Activated naive CD4-positive, alpha-beta T cell treated with anti-CD3 and anti-CD28 coated beads, Interleukin-2, amount 50 U/mL, for 72 hours (primary cell): ENCODE data around the gene SMIM24. TPM values are rescaled to one million over a fixed set of nuclear protein-coding genes. Genes with fewer than 3 reads are reported as not detected.

Experiments
- ATAC-seq, 2 donors: fragments of 150-1000 bp; cut with Tn5 transposase; 2 replicates each; pipeline ENCODE4 v1.10.0; 2021; ENCODE audit warnings: mild to moderate bottlenecking in 2 of 2, moderate library complexity in 2 of 2
- DNase-seq, 2 donors: peaks; one replicate each; pipeline ENCODE4 v3.0.0; 2021 to 2022; ENCODE audit warnings: low spot score in 2 of 2
- H3K27ac Mint-ChIP-seq, 2 donors: one replicate each; pipeline ENCODE4 v1.8.0; 2022; ENCODE audit warnings: mild to moderate bottlenecking in 2 of 2, mixed read lengths in 2 of 2
- H3K36me3 Mint-ChIP-seq, 2 donors: one replicate each; pipeline ENCODE4 v1.8.0; 2022; ENCODE audit warnings: mixed read lengths in 2 of 2
- H3K9me3 Mint-ChIP-seq, 2 donors: one replicate each; pipeline ENCODE4 v1.8.0; 2022; ENCODE audit warnings: mixed read lengths in 2 of 2
- total RNA-seq, 2 donors: library from RNA; stranded (reverse); gene quantifications; one replicate each; pipeline ENCODE4 v1.2.3, GENCODE V29; 2022

SMIM24 gene
- total RNA-seq, 2 donors from 2014 or later = 0.72 TPM; not detected in 1

GRCh38 chr19:3468211-3468610 lies 12.1 kb downstream of the SMIM24 start:
- no peak for ATAC-seq
- DNase-seq = no peak
- Mint-ChIP-seq H3K9me3 (peaks cover 0 to 9% of the 10 kb centered on the region in 2 donors), H3K27ac (no peak overlapping the region), H3K36me3 (peaks cover 0 to 6% of the 10 kb centered on the region in 2 donors)

GRCh38 chr19:3467437-3468198 lies 12.7 kb downstream of the SMIM24 start:
- Mint-ChIP-seq H3K36me3 (peaks cover 0 to 8% of the 10 kb centered on the region in 2 donors), H3K9me3 (peaks cover 0 to 9% of the 10 kb centered on the region in 2 donors), H3K27ac (no peak overlapping the region)
- ATAC-seq = no peak
- no peak for DNase-seq

DNA sequence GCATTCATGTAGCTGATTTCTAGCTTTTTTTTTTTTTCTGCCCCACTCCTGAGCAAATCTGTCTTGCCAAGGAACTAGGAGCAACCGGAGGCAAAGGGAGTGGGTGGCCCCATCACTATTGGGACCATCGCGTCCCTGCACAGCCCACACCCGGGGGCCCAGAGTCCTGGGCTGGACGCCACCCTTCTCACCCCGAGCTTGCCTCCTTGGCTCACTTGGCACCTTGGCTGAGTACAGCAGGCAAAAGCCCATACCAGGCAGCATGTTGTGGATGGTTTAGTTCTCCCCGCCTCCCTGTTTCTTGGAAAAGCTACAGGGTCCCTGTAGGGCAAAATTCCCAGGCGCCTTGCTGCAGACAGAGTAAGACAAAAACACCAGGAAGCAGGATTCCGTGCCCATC lies 13.7 kb downstream of the SMIM24 start:
- peaks cover 0 to 9% of the 10 kb centered on the region in 2 donors for H3K9me3 Mint-ChIP-seq

GRCh38 chr19:3465552-3465951 lies 14.8 kb downstream of the SMIM24 start:
- peaks cover 0 to 10% of the 10 kb centered on the region in 2 donors for H3K36me3 Mint-ChIP-seq
- peak overlapping the region in 1 of 2 donors; percentile 52 for H3K27ac Mint-ChIP-seq

More for the DNA sequence above, 13.7 kb downstream of the SMIM24 start:
- ATAC-seq = no peak
- Mint-ChIP-seq H3K27ac (no peak overlapping the region), H3K36me3 (peaks cover 0 to 10% of the 10 kb centered on the region in 2 donors)
- no peak for DNase-seq

GRCh38 chr19:3464587-3465235 lies 15.6 kb downstream of the SMIM24 start:
- H3K36me3 Mint-ChIP-seq = peaks cover 0 to 10% of the 10 kb centered on the region in 2 donors
- peaks cover 0 to 9% of the 10 kb centered on the region in 2 donors for H3K9me3 Mint-ChIP-seq
- DNase-seq = no peak

More at GRCh38 chr19:3465552-3465951, 14.8 kb downstream of the SMIM24 start:
- ATAC-seq (no peak), DNase-seq (no peak)
- H3K9me3 Mint-ChIP-seq = peaks cover 0 to 9% of the 10 kb centered on the region in 2 donors

GRCh38 chr19:3463714-3464586 lies 16.4 kb downstream of the SMIM24 start:
- H3K9me3 Mint-ChIP-seq = peaks cover 0 to 9% of the 10 kb centered on the region in 2 donors
- H3K36me3 Mint-ChIP-seq = peaks cover 0 to 10% of the 10 kb centered on the region in 2 donors
- H3K27ac Mint-ChIP-seq = no peak overlapping the region
- DNase-seq (no peak), ATAC-seq (no peak)

More at GRCh38 chr19:3464587-3465235, 15.6 kb downstream of the SMIM24 start:
- no peak overlapping the region for H3K27ac Mint-ChIP-seq
- no peak for ATAC-seq

- Mint-ChIP-seq H3K9me3 (peaks cover 0 to 4% of the 10 kb centered on the region in 2 donors), H3K27ac (no peak overlapping the region), H3K36me3 (peaks cover 0 to 4% of the 10 kb centered on the region in 2 donors)
- DNase-seq (no peak), ATAC-seq (no peak)
Measured at GRCh38 chr19:3462991-3463713, 17.2 kb downstream of the SMIM24 start.

- Mint-ChIP-seq H3K9me3 (no peaks in the 10 kb centered on the region), H3K27ac (no peak overlapping the region), H3K36me3 (peaks cover 0 to 4% of the 10 kb centered on the region in 2 donors)
- ATAC-seq (no peak), DNase-seq (no peak)
Measured at GRCh38 chr19:3459965-3460582, 20.3 kb downstream of the SMIM24 start.

- Mint-ChIP-seq H3K9me3 (no peaks in the 10 kb centered on the region), H3K36me3 (peaks cover 0 to 4% of the 10 kb centered on the region in 2 donors), H3K27ac (no peak overlapping the region)
- no peak for ATAC-seq
- DNase-seq = no peak
Measured at GRCh38 chr19:3459089-3459881, 21.0 kb downstream of the SMIM24 start.

DNA sequence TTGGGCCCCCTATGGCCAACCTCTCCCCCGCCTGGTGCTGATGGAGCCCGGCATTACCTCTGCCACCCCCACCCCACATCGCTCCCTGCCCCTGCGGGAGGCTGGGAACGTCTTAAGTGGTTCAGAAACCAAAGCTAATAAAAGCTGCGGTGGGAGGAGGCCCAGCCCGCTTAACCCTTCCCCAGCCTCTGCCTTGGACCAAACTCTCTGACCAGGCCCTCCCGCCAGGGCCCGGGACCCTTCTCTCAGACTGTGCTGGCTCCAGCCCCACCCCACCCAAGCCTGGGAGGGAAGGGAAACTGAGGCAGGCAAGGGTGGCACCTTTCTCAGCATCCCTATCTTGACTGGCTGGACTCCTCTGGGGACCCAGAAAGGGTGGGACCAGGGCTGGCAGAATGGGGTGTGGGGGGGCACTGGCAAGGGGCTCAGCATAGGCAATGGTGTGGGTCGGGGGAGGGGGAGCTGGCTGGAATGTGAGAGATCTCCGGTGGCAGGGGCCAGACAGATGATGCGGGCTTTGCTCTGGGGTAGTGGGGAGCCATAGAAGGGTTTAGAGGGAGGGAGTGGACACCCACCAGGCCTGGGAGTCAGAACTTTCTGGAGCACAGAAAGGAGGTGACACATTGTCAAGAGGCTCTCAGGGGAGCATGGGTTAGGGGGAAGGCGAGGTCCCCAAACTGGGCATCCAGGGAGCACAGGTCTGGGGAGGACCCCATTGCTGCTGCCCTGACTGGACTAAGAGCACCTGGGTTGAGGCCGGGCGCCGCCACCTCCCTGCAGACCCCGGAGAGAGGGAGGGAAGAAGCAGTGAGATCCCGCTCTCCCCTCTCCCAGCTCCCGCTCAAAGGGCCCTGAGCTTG lies 21.9 kb downstream of the SMIM24 start:
- DNase-seq (no peak), ATAC-seq (no peak)
- no peaks in the 10 kb centered on the region for H3K9me3 Mint-ChIP-seq
- peak overlapping the region in 1 of 2 donors; percentile 37 for H3K27ac Mint-ChIP-seq
- H3K36me3 Mint-ChIP-seq = peaks cover 0 to 4% of the 10 kb centered on the region in 2 donors

GRCh38 chr19:3457528-3458228 lies 22.6 kb downstream of the SMIM24 start:
- H3K9me3 Mint-ChIP-seq = no peaks in the 10 kb centered on the region
- ATAC-seq (no peak), DNase-seq (no peak)
- no peak overlapping the region for H3K27ac Mint-ChIP-seq
- peaks cover 0 to 3% of the 10 kb centered on the region in 2 donors for H3K36me3 Mint-ChIP-seq

DNA sequence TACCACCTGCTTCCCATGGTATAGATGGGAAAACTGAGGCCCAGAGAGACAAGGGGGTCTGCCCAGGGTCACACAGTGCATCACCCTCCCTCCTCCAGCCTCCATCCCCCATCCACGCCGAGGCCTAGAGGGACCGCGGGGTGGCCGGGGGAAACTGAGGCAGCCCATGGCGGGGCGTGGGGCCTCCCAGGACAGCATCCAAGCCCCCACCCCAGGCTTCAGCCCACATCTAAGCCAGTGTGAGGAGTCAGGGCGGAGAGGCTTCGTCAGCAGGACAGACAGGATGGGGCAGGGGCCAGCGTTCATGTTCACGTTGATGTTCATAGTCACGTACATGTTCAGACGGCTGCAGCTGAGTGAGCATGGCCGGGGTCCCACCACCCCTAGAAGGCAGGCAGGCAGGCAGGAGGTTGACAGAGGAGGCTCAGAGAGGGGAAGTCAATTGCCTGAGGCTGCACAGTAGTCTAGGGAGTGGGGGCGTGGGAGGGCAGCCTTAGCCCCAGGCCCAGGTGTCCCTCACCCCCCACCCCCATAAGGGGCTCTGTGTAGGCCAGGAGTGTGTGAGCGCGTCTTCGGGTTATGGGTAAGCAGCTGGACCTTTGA lies 23.3 kb downstream of the SMIM24 start:
- no peaks in the 10 kb centered on the region for H3K9me3 Mint-ChIP-seq
- no peak overlapping the region for H3K27ac Mint-ChIP-seq
- no peak for DNase-seq
- ATAC-seq = no peak
- no peaks in the 10 kb centered on the region for H3K36me3 Mint-ChIP-seq

- no peak for ATAC-seq
- no peak for DNase-seq
- H3K36me3 Mint-ChIP-seq = peaks cover 0 to under 1% of the 10 kb centered on the region in 2 donors
- H3K27ac Mint-ChIP-seq = no peak overlapping the region
- H3K9me3 Mint-ChIP-seq = no peaks in the 10 kb centered on the region
Measured at GRCh38 chr19:3455960-3456601, 24.2 kb downstream of the SMIM24 start.
